ENCODE measurements around the gene RPL11.

The RPL11 gene

GRCh38 chr1:23696335-23696989 is 4.9 kb downstream of the RPL11 start:
- Histone ChIP-seq H3K9ac (ENCODE audit: low read depth, low read length) (no peak overlapping the region), H3K36me3 (ENCODE audit: insufficient read depth, low read length) (peaks cover 82% of the 10 kb centered on the region)

GRCh38 chr1:23698466-23698865 is 6.9 kb downstream of the RPL11 start:
- H3K4me1 ChIP-seq (ENCODE audit: insufficient read depth, low read length) = peaks cover 4% of the 10 kb centered on the region
- no peaks in the 10 kb centered on the region for H3K9me3 ChIP-seq (ENCODE audit: control insufficient read depth, insufficient read depth, low read length)
- H3K9ac ChIP-seq (ENCODE audit: low read depth, low read length) = no peak overlapping the region
- peaks cover 75% of the 10 kb centered on the region for H3K36me3 ChIP-seq (ENCODE audit: insufficient read depth, low read length)

More at GRCh38 chr1:23696335-23696989, 4.9 kb downstream of the RPL11 start:
- Histone ChIP-seq H3K9me3 (ENCODE audit: control insufficient read depth, insufficient read depth, low read length) (no peaks in the 10 kb centered on the region), H3K4me1 (ENCODE audit: insufficient read depth, low read length) (peaks cover 10% of the 10 kb centered on the region)

GRCh38 chr1:23699280-23700179 is 7.9 kb downstream of the RPL11 start:
- H3K9me3 ChIP-seq (ENCODE audit: control insufficient read depth, insufficient read depth, low read length) = no peaks in the 10 kb centered on the region
- no peaks in the 10 kb centered on the region for H3K4me1 ChIP-seq (ENCODE audit: insufficient read depth, low read length)
- no peak overlapping the region for H3K9ac ChIP-seq (ENCODE audit: low read depth, low read length)
- peaks cover 64% of the 10 kb centered on the region for H3K36me3 ChIP-seq (ENCODE audit: insufficient read depth, low read length)

GRCh38 chr1:23701310-23701709 is 9.7 kb downstream of the RPL11 start:
- Histone ChIP-seq H3K36me3 (ENCODE audit: insufficient read depth, low read length) (peaks cover 47% of the 10 kb centered on the region), H3K9ac (ENCODE audit: low read depth, low read length) (no peak overlapping the region), H3K9me3 (ENCODE audit: control insufficient read depth, insufficient read depth, low read length) (no peaks in the 10 kb centered on the region), H3K4me1 (ENCODE audit: insufficient read depth, low read length) (no peaks in the 10 kb centered on the region)

- Histone ChIP-seq H3K4me1 (ENCODE audit: insufficient read depth, low read length) (no peaks in the 10 kb centered on the region), H3K9ac (ENCODE audit: low read depth, low read length) (no peak overlapping the region), H3K9me3 (ENCODE audit: control insufficient read depth, insufficient read depth, low read length) (no peaks in the 10 kb centered on the region), H3K36me3 (ENCODE audit: insufficient read depth, low read length) (peaks cover 40% of the 10 kb centered on the region)
Measured at GRCh38 chr1:23701996-23702395, 10.4 kb downstream of the RPL11 start.

- Histone ChIP-seq H3K9ac (ENCODE audit: low read depth, low read length) (no peak overlapping the region), H3K4me1 (ENCODE audit: insufficient read depth, low read length) (no peaks in the 10 kb centered on the region), H3K36me3 (ENCODE audit: insufficient read depth, low read length) (peaks cover 16% of the 10 kb centered on the region), H3K9me3 (ENCODE audit: control insufficient read depth, insufficient read depth, low read length) (no peaks in the 10 kb centered on the region)
Measured at GRCh38 chr1:23704834-23705495, 13.4 kb downstream of the RPL11 start.

- Histone ChIP-seq H3K4me1 (ENCODE audit: insufficient read depth, low read length) (no peaks in the 10 kb centered on the region), H3K36me3 (ENCODE audit: insufficient read depth, low read length) (no peaks in the 10 kb centered on the region; the same call in 1 of the 2 replicates), H3K9me3 (ENCODE audit: control insufficient read depth, insufficient read depth, low read length) (no peaks in the 10 kb centered on the region), H3K9ac (ENCODE audit: low read depth, low read length) (no peak overlapping the region)
Measured at GRCh38 chr1:23709229-23709628, 17.6 kb downstream of the RPL11 start.

- Histone ChIP-seq H3K9ac (ENCODE audit: low read depth, low read length) (no peak overlapping the region), H3K4me1 (ENCODE audit: insufficient read depth, low read length) (no peaks in the 10 kb centered on the region), H3K9me3 (ENCODE audit: control insufficient read depth, insufficient read depth, low read length) (no peaks in the 10 kb centered on the region), H3K36me3 (ENCODE audit: insufficient read depth, low read length) (no peaks in the 10 kb centered on the region)
Measured at GRCh38 chr1:23718482-23718881, 26.9 kb downstream of the RPL11 start.

GRCh38 chr1:23719162-23719820 is 27.7 kb downstream of the RPL11 start:
- H3K9ac ChIP-seq (ENCODE audit: low read depth, low read length) = no peak overlapping the region
- no peaks in the 10 kb centered on the region for H3K9me3 ChIP-seq (ENCODE audit: control insufficient read depth, insufficient read depth, low read length)
- H3K4me1 ChIP-seq (ENCODE audit: insufficient read depth, low read length) = no peaks in the 10 kb centered on the region
- no peaks in the 10 kb centered on the region for H3K36me3 ChIP-seq (ENCODE audit: insufficient read depth, low read length)

GRCh38 chr1:23720256-23720995 is 28.8 kb downstream of the RPL11 start:
- H3K4me1 ChIP-seq (ENCODE audit: insufficient read depth, low read length) = no peaks in the 10 kb centered on the region

GRCh38 chr1:23722652-23723051 is 31.0 kb downstream of the RPL11 start:
- Histone ChIP-seq H3K9me3 (ENCODE audit: control insufficient read depth, insufficient read depth, low read length) (no peaks in the 10 kb centered on the region), H3K9ac (ENCODE audit: low read depth, low read length) (no peak overlapping the region), H3K4me1 (ENCODE audit: insufficient read depth, low read length) (no peaks in the 10 kb centered on the region), H3K36me3 (ENCODE audit: insufficient read depth, low read length) (no peaks in the 10 kb centered on the region)

More at GRCh38 chr1:23720256-23720995, 28.8 kb downstream of the RPL11 start:
- Histone ChIP-seq H3K9me3 (ENCODE audit: control insufficient read depth, insufficient read depth, low read length) (no peaks in the 10 kb centered on the region), H3K9ac (ENCODE audit: low read depth, low read length) (no peak overlapping the region), H3K36me3 (ENCODE audit: insufficient read depth, low read length) (no peaks in the 10 kb centered on the region)

GRCh38 chr1:23726686-23727085 is 35.1 kb downstream of the RPL11 start:
- H3K9ac ChIP-seq (ENCODE audit: low read depth, low read length) = no peak overlapping the region
- no peaks in the 10 kb centered on the region for H3K36me3 ChIP-seq (ENCODE audit: insufficient read depth, low read length)
- no peaks in the 10 kb centered on the region for H3K9me3 ChIP-seq (ENCODE audit: control insufficient read depth, insufficient read depth, low read length)
- no peaks in the 10 kb centered on the region for H3K4me1 ChIP-seq (ENCODE audit: insufficient read depth, low read length)

GRCh38 chr1:23727362-23727811 is 35.8 kb downstream of the RPL11 start:
- no peak overlapping the region for H3K9ac ChIP-seq (ENCODE audit: low read depth, low read length)

More at GRCh38 chr1:23727362-23727811, 35.8 kb downstream of the RPL11 start:
- Histone ChIP-seq H3K9me3 (ENCODE audit: control insufficient read depth, insufficient read depth, low read length) (no peaks in the 10 kb centered on the region), H3K36me3 (ENCODE audit: insufficient read depth, low read length) (no peaks in the 10 kb centered on the region), H3K4me1 (ENCODE audit: insufficient read depth, low read length) (no peaks in the 10 kb centered on the region)

All from ES-I3 (cell line).